Liver (tissue), 3 donors: ENCODE results near the gene CRHR1.

Experiments used
- CTCF ChIP-seq: fragments of 150-350 bp; IDR thresholded peaks from 2 replicates; pipeline ENCODE4 v1.5.1; 2017; ENCODE audit warnings: improper control_type of control experiment, low read depth, low read length; ENCODE audit not compliant: missing input control
- FOXA1 ChIP-seq: IDR thresholded peaks from 2 replicates; pipeline ENCODE4 v1.6.1; 2016; ENCODE audit warnings: antibody characterized with exemption
- HNF4A ChIP-seq, 2 donors: conservative IDR thresholded peaks; 2 replicates each; pipeline ENCODE4 v1.6.1; 2016; ENCODE audit warnings: antibody characterized with exemption in 2 of 2, mild to moderate bottlenecking in 2 of 2
- TAF1 ChIP-seq: conservative IDR thresholded peaks from 2 replicates; pipeline ENCODE4 v1.6.1; 2016; ENCODE audit warnings: antibody characterized with exemption, mild to moderate bottlenecking
- donor health status: healthy.
- donor health status: healthy.

GRCh38 chr17:45848405-45848804 is 64.3 kb downstream of the CRHR1 start:
- TF ChIP-seq CTCF (no peak), HNF4A (conservative IDR thresholded peaks at IDR 0.05) (no peak), FOXA1 (no peak), TAF1 (no peak)
